WI38 (cell line): ENCODE data around the gene UNC5A.

Experiments used
- H3K4me3 ChIP-seq: 2 replicates; pipeline ENCODE4 v1.5.1; 2011; ENCODE audit warnings: low read depth, mild to moderate bottlenecking, control low read depth, low read length
- CTCF ChIP-seq: IDR thresholded peaks from 2 replicates; pipeline ENCODE4 v1.5.1; 2012; ENCODE audit warnings: low read depth, mild to moderate bottlenecking, control low read depth, low read length

UNC5A gene

GRCh38 chr5:176883700-176884570 lies 73.6 kb downstream of the UNC5A start:
- TF ChIP-seq CTCF = no peak
- no peak overlapping the region for H3K4me3 ChIP-seq

GRCh38 chr5:176884571-176884890 lies 74.2 kb downstream of the UNC5A start:
- no peak for TF ChIP-seq CTCF
- H3K4me3 ChIP-seq = no peak overlapping the region

DNA sequence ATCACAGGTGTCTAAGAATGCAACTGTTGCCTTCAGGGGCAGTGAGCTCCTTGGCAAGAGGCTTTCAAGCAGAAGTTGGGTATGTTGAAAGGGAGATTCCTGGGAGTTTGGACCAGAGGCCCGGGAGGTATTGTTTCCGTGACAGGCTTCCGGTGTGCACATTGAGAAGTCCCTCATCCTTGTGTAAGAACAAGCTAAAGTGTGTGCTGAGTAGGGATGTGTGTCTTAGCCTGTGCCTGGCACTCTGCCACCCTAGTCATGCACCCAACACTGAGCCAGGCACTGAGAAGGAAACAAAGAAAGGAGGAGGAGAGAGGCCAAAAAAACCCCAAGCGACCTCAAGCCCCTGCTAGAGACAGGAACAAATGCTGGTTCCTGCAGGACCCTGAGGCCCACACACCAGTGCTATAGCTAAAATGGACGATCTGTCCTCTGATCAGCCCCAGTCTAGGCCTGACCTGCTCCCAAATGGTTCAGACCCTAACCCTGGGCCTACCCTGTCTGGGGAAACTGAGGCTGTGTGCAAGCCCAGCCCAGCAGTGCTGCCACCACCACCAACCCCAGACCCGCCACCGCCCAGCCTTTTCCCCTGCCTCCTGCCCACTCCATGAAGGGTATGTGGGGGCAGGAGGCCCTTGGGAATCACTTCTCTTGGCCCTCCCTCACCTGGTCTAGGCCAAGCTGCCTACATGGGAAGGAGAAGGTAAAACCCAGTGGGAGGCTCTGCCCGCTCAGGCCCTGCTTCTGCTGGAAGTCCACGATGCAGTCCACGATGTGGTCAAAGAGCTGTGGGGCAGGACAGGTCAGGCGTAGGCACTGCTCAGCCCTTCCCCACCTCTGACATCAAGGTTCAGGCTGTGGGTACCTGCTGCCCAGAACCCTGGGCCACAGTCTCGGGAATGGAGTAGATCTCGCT lies 76.2 kb downstream of the UNC5A start:
- no peak for TF ChIP-seq CTCF
- no peak overlapping the region for H3K4me3 ChIP-seq

DNA sequence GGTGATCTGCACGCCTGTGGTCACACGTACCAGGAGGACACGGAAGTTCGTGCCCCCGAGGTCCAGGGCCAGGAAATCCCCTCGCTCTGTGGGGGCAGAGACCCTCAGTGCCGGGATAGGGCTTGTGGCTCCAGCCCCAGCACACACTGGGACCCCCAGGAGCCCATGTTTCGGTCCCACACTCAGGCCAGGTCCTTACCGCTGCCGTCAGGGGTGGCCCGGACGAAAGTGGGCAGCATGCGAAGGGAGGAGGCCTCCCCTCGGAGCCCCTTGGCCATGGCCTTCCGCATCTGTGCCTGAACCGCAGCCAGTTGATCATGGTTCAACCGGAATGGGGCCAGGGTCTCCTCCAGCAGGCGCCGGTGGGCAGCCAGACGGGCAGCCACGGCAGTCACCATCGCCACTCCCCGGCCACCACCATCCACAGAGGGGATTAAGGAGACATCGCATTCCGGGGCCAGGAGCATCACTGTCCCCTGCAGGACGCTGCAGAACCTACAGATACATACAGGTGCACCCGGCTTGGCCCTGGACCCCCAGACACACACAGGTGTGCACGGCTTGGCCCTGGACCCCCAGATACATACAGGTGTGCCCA lies 77.0 kb downstream of the UNC5A start:
- TF ChIP-seq CTCF = no peak
- no peak overlapping the region for H3K4me3 ChIP-seq

DNA sequence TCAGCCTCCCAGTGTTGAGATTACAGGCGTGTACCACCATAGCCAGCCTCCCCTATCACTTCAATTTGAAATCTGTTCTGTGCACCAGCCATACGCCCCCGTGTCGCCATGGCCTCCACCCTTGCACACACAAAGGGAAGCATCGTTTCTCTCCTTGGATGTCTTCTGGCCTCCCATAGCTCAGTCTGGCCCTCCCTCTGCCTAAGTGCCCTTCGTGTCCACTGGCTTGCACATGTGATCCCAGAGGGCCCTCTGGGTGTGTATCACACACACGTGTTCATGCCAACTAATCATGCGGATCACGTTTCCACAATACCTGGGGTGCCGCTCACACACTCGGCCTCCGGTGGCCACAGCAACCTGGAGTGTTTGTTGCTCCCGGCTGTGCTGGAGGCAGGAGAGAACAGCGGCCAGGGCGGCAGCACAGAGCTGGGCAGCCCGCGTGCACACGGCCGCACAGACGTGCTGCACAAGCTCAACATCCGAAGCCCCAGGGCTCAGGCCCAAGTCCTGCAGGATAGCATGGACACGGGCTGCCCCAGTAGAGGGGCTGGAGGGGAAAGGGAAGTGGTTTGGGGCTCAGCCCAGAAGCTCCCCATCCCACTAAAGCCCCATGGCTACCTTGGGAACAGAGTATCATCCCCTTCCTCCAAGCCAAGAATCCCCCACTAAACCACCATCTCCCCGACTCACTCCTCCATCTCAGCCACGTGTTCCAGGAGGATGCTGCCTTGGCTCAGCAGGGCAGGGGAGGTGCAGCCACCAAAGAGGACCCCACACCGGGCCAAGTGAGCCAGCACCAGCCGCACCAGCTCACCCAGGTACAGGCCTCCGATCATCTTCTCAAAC lies 77.9 kb downstream of the UNC5A start:
- no peak for TF ChIP-seq CTCF
- no peak overlapping the region for H3K4me3 ChIP-seq

GRCh38 chr5:176888865-176889165 lies 78.5 kb downstream of the UNC5A start:
- TF ChIP-seq CTCF = no peak
- H3K4me3 ChIP-seq = no peak overlapping the region
